Naive thymus-derived CD4-positive, alpha-beta T cell (primary cell): Measurements from ENCODE around the gene UBXN6. TPM values are rescaled to one million over a fixed set of nuclear protein-coding genes. Genes with fewer than 3 reads are reported as not detected.

ENCODE experiments used
- ATAC-seq: fragments of 150-1000 bp; cut with Tn5 transposase; 2 replicates; pipeline ENCODE4 v1.10.0; 2021; ENCODE audit warnings: mild to moderate bottlenecking, moderate library complexity
- CTCF ChIA-PET: fragments of 350-600 bp; sonication (Branson Sonifier 250); formaldehyde crosslinking; loops from one replicate; lab custom pipeline; 2021; ENCODE audit warnings: antibody characterized with exemption; lab: Charles Lee
- POLR2A ChIA-PET: fragments of 350-600 bp; sonication (Branson Sonifier 250); formaldehyde crosslinking; loops from one replicate; lab custom pipeline; 2021; ENCODE audit warnings: antibody characterized with exemption, inconsistent platforms; lab: Charles Lee
- DNase-seq, 9 donors: peaks; one replicate each; pipeline versions ENCODE4 v3.0.0 to v3.0.0-alpha.2; 2020 to 2022; ENCODE audit warnings: mixed read lengths in 1 of 9
- H3K27ac ChIP-seq: one replicate; pipeline ENCODE4 v1.7.0; 2013; ENCODE audit warnings: mild to moderate bottlenecking, low read depth, low read length, moderate library complexity
- H3K27me3 ChIP-seq, 2 donors: one replicate each; pipeline ENCODE4 v1.7.0; 2013; ENCODE audit warnings: low read length in 2 of 2, mild to moderate bottlenecking in 2 of 2, moderate library complexity in 2 of 2; ENCODE audit not compliant: control insufficient read depth in 2 of 2, insufficient read depth in 2 of 2
- H3K36me3 ChIP-seq, 3 experiments: 1 replicate in 2 of 3; 2 replicates in 1 of 3; pipeline ENCODE4 v1.7.0; 2013; ENCODE audit warnings: low read length in 3 of 3, mild to moderate bottlenecking in 3 of 3, moderate library complexity in 1 of 3; ENCODE audit not compliant: insufficient read depth in 3 of 3, control insufficient read depth in 2 of 3
- H3K4me1 ChIP-seq, 2 donors: one replicate each; pipeline ENCODE4 v1.7.0; 2013; ENCODE audit warnings: low read length in 2 of 2, mild to moderate bottlenecking in 2 of 2, moderate library complexity in 1 of 2; ENCODE audit not compliant: control insufficient read depth in 2 of 2, insufficient read depth in 2 of 2
- H3K4me3 ChIP-seq: 2 replicates; pipeline ENCODE4 v1.7.0; 2013; ENCODE audit warnings: mild to moderate bottlenecking, low read length
- H3K9me3 ChIP-seq, 3 experiments: 1 replicate in 2 of 3; 2 replicates in 1 of 3; pipeline ENCODE4 v1.7.0; 2013; ENCODE audit warnings: low read length in 3 of 3; ENCODE audit not compliant: control insufficient read depth in 2 of 3
- H3K27ac Mint-ChIP-seq, 9 donors: one replicate each; pipeline ENCODE4 v1.8.0; 2020 to 2022; ENCODE audit warnings: mixed read lengths in 9 of 9, mild to moderate bottlenecking in 8 of 9, moderate library complexity in 5 of 9, inconsistent platforms in 2 of 9
- H3K27me3 Mint-ChIP-seq, 5 donors: one replicate each; pipeline ENCODE4 v1.8.0; 2021 to 2022; ENCODE audit warnings: mixed read lengths in 5 of 5, mild to moderate bottlenecking in 1 of 5
- H3K36me3 Mint-ChIP-seq, 5 donors: one replicate each; pipeline ENCODE4 v1.8.0; 2020 to 2022; ENCODE audit warnings: mixed read lengths in 5 of 5, mild to moderate bottlenecking in 3 of 5, inconsistent platforms in 1 of 5
- H3K4me1 Mint-ChIP-seq, 7 donors: one replicate each; pipeline ENCODE4 v1.8.0; 2020 to 2022; ENCODE audit warnings: mixed read lengths in 7 of 7, mild to moderate bottlenecking in 3 of 7, inconsistent platforms in 1 of 7
- H3K4me3 Mint-ChIP-seq, 10 donors: one replicate each; pipeline ENCODE4 v1.8.0; 2020 to 2022; ENCODE audit warnings: mild to moderate bottlenecking in 10 of 10, mixed read lengths in 10 of 10, moderate library complexity in 6 of 10, inconsistent platforms in 2 of 10
- H3K9me3 Mint-ChIP-seq, 11 donors: one replicate each; pipeline ENCODE4 v1.8.0; 2020 to 2022; ENCODE audit warnings: mixed read lengths in 11 of 11, mild to moderate bottlenecking in 4 of 11, inconsistent platforms in 1 of 11, moderate library complexity in 1 of 11
- intact Hi-C, 2 donors: fragments of 100-400 bp; cut with micrococcal nuclease; formaldehyde crosslinking; loops; one replicate each; pipeline ENCODE4 v1.15.1; 2023
- polyA plus RNA-seq, 2 donors: library from polyadenylated mRNA; unstranded; fragments of 300-500 nt; fragmentation: Illumina TruSeq; gene quantifications; one replicate each; pipeline ENCODE4 v1.2.3, GENCODE V29; 2021
- total RNA-seq, 6 experiments: library from RNA in 5 of 6; stranded (reverse) in 5 of 6; gene quantifications; 1 replicate in 5 of 6; 2 replicates in 1 of 6; pipeline ENCODE4 v1.2.3 and lab custom pipeline; 2021 to 2026

UBXN6 gene
- total and polyA plus RNA-seq, 7 experiments from 2014 or later, result 5.4 to 68.6 (median 50.3) TPM

DNA sequence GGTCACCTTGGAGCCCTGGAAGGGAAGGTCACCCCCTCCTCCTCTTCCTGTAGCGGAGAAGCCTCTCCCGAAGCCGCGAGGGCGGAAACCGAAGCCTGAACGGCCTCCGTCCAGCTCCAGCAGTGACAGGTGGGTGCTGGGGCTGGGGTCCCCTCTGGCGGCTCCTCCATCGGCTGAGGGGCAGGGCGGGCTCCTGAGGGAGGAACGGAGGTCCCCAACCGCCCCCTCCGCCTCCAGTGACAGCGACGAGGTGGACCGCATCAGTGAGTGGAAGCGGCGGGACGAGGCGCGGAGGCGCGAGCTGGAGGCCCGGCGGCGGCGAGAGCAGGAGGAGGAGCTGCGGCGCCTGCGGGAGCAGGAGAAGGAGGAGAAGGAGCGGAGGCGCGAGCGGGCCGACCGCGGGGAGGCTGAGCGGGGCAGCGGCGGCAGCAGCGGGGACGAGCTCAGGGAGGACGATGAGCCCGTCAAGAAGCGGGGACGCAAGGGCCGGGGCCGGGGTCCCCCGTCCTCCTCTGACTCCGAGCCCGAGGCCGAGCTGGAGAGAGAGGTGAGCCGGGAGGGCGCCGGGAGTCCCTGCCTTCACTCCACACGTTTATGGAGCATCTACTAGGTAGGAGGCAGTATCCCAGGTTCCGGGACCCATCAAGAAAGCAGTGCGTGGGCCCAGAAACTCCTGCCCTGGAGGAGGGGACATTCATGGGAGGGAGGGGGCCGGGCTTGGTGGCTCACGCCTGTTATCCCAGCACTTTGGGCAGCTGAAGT lies 36.5 kb upstream of the UBXN6 start:
- POLR2A ChIA-PET, result no interaction called here
- H3K27ac ChIP-seq, result no peak overlapping the region
- intact Hi-C loops, result no loop called here
- DNase-seq, result no peak
- no peak for ATAC-seq
- Mint-ChIP-seq H3K27me3 (no peaks in the 10 kb centered on the region), H3K9me3 (no peaks in the 10 kb centered on the region), H3K36me3 (peaks cover 0 to 14% (median 4%) of the 10 kb centered on the region in 5 donors), H3K27ac (no peak overlapping the region), H3K4me3 (no peak overlapping the region), H3K4me1 (no peaks in the 10 kb centered on the region)
- no peak overlapping the region for H3K4me3 ChIP-seq
- no peaks in the 10 kb centered on the region for H3K9me3 ChIP-seq
- CTCF ChIA-PET, result no interaction called here
- no peaks in the 10 kb centered on the region for H3K4me1 ChIP-seq
- peaks cover 0 to 74% (median 9%) of the 10 kb centered on the region in 3 experiments for H3K36me3 ChIP-seq
- H3K27me3 ChIP-seq, result no peaks in the 10 kb centered on the region

DNA sequence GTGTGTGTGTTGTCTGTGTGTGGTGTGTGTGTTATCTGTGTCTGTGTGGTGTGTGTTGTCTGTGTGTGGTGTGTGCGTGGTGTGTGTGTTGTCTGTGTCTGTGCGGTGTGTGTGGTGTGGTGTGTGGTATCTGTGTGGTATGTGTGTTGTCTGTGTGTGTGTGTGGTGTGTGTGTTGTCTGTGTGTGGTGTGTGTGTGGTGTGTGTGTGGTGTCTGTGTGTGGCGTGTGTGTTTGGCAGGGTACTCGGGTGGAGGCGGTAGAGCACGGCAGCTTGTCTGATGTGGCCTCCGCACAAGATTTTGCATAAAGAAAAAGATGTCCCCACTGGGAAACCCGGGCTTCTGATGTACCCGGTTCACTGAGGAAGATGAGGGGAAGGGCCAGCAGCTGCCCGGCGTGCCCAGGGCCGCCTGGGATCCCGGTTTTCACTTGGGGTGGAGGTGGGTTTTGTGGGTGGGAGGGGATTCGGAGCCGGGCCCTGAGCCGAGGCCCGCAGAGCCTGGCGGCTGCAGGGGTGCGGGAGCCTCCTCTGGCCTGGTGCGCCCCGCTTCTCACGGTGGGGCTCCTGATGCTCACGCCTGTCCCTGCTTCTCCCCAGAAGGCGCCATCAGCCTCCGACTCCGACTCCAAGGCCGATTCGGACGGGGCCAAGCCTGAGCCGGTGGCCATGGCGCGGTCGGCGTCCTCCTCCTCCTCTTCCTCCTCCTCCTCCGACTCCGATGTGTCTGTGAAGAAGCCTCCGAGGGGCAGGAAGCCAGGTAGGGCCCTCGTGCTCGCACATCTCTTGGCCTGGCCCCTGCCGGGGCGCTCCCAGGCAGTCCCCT lies 35.7 kb upstream of the UBXN6 start:
- ChIA-PET POLR2A (no interaction called here), CTCF (no interaction called here)
- no peak for ATAC-seq
- Mint-ChIP-seq H3K27ac (no peak overlapping the region), H3K4me1 (no peaks in the 10 kb centered on the region), H3K27me3 (no peaks in the 10 kb centered on the region), H3K4me3 (no peak overlapping the region), H3K36me3 (peaks cover 0 to 15% (median 4%) of the 10 kb centered on the region in 5 donors), H3K9me3 (no peaks in the 10 kb centered on the region)
- DNase-seq, result no peak
- Histone ChIP-seq H3K27ac (no peak overlapping the region), H3K4me3 (no peak overlapping the region), H3K4me1 (no peaks in the 10 kb centered on the region), H3K27me3 (no peaks in the 10 kb centered on the region), H3K36me3 (peaks cover 0 to 77% (median 5%) of the 10 kb centered on the region in 3 experiments), H3K9me3 (no peaks in the 10 kb centered on the region)
- intact Hi-C loops, result no loop called here

DNA sequence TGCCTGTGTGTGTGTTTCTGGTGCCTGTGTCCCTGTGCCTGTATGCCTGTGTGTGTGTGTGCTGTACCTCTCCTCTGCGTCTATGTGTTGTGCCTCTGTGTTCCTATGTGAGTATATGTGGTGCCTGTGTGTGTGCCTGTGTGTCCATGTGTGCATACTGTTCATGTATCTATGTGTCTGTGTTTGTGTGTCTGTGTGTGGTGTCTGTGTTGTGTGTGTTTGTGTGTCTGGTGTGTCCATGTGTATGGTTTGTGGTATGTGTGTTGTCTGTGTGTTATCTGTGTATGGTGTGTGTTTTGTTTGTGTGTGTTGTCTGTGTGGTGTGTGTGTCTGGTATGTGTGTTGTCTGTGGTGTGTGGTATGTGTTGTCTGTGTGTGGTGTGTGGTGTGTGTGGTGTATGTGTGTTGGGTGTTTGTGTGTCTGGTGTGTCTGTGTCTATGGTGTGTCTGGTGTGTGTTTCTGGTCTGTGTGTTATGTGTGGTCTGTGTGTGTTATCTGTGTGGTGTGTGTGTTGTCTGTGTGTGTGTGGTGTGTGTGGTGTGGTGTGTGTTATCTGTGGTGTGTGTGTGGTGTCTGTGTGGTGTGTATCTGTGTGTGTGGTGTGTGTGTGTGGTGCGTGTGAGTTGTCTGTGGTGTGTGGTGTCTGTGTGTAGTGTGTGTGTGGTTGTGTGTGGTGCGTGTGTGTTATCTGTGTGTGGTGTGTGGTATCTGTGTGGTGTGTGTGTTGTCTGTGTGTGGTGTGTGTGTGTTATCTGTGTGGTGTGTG lies 34.9 kb upstream of the UBXN6 start:
- H3K27ac ChIP-seq, result no peak overlapping the region
- Mint-ChIP-seq H3K9me3 (no peaks in the 10 kb centered on the region), H3K4me1 (no peaks in the 10 kb centered on the region), H3K27ac (no peak overlapping the region), H3K36me3 (peaks cover 0 to 16% (median 5%) of the 10 kb centered on the region in 5 donors), H3K27me3 (no peaks in the 10 kb centered on the region), H3K4me3 (no peak overlapping the region)
- H3K9me3 ChIP-seq, result no peaks in the 10 kb centered on the region
- CTCF ChIA-PET, result no interaction called here
- ATAC-seq (no peak), DNase-seq (no peak)
- intact Hi-C loops, result no loop called here
- H3K36me3 ChIP-seq, result peaks cover 0 to 71% (median 0%) of the 10 kb centered on the region in 3 experiments
- no peaks in the 10 kb centered on the region for H3K4me1 ChIP-seq
- H3K4me3 ChIP-seq, result no peak overlapping the region
- POLR2A ChIA-PET, result no interaction called here
- no peaks in the 10 kb centered on the region for H3K27me3 ChIP-seq

DNA sequence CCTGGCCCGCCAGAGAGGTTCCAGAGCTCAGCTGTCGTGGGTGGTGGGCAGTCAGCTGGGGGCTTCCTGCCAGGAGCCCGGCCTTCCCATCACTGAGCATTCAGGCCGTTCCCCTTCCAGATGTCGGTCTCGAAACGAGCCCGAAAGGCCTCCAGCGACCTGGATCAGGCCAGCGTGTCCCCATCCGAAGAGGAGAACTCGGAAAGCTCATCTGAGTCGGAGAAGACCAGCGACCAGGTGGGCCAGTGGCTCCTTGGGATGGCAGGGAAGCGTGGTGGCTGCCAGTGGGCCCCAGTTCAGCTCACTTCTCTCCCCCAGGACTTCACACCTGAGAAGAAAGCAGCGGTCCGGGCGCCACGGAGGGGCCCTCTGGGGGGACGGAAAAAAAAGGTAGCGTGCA lies 33.9 kb upstream of the UBXN6 start:
- peaks cover 0 to 20% (median 9%) of the 10 kb centered on the region in 5 donors for H3K36me3 Mint-ChIP-seq
- H3K27me3 ChIP-seq, result no peaks in the 10 kb centered on the region
- no peaks in the 10 kb centered on the region for H3K4me1 Mint-ChIP-seq
- H3K27ac Mint-ChIP-seq, result no peak overlapping the region
- intact Hi-C loops, result no loop called here
- no peaks in the 10 kb centered on the region for H3K27me3 Mint-ChIP-seq
- CTCF ChIA-PET, result no interaction called here
- no peaks in the 10 kb centered on the region for H3K4me1 ChIP-seq
- no peak overlapping the region for H3K4me3 ChIP-seq
- POLR2A ChIA-PET, result no interaction called here
- DNase-seq (no peak), ATAC-seq (no peak)
- no peaks in the 10 kb centered on the region for H3K9me3 ChIP-seq
- no peak overlapping the region for H3K4me3 Mint-ChIP-seq
- H3K9me3 Mint-ChIP-seq, result no peaks in the 10 kb centered on the region
- H3K27ac ChIP-seq, result no peak overlapping the region
- peaks cover 0 to 68% (median 0%) of the 10 kb centered on the region in 3 experiments for H3K36me3 ChIP-seq

DNA sequence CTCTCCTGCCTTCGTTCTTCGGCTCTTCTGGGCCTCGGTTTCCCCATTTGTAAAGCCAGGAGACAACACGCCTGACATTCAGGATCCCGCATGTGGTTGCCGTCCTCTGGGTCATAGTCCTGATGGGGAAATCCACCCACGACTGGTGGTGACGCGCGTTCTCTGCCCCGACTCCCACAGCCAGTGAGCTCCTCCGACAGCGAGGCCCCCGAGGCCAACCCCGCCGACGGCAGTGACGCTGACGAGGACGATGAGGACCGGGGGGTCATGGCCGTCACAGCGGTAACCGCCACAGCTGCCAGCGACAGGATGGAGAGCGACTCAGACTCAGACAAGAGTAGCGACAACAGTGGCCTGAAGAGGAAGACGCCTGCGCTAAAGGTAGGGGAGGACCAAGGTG lies 30.9 kb upstream of the UBXN6 start:
- no peaks in the 10 kb centered on the region for H3K9me3 Mint-ChIP-seq
- Histone ChIP-seq H3K9me3 (no peaks in the 10 kb centered on the region), H3K27me3 (no peaks in the 10 kb centered on the region), H3K4me1 (no peaks in the 10 kb centered on the region), H3K36me3 (peaks cover 0 to 47% (median 0%) of the 10 kb centered on the region in 3 experiments), H3K27ac (no peak overlapping the region), H3K4me3 (no peak overlapping the region)
- no peaks in the 10 kb centered on the region for H3K27me3 Mint-ChIP-seq
- ATAC-seq, result no peak
- intact Hi-C loops, result no loop called here
- no peak overlapping the region for H3K4me3 Mint-ChIP-seq
- ChIA-PET CTCF (no interaction called here), POLR2A (no interaction called here)
- DNase-seq, result no peak
- no peak overlapping the region for H3K27ac Mint-ChIP-seq
- H3K4me1 Mint-ChIP-seq, result peaks cover 0 to 3% (median 0%) of the 10 kb centered on the region in 7 donors
- H3K36me3 Mint-ChIP-seq, result peaks cover 0 to 26% (median 12%) of the 10 kb centered on the region in 5 donors

DNA sequence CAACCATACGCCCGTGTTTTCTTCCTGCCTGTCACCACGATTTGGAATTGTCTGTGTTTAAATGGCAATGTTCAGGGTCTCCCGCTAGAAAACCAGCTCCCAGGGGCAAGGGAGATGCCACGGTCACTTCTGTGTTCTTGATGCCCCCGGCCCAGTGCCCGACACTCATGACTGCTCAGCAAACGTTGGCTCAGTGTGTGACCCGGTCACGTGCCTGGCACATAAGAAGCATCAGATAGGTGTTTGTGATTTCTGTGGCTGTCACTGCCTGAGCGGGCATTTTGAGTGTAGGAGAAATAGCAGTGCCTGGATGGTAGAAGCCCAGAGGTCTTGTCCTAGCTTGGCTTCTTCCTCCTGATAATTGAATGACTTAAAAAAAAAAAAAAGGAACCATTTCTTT lies 30.0 kb upstream of the UBXN6 start:
- no peak overlapping the region for H3K4me3 Mint-ChIP-seq
- no peak overlapping the region for H3K4me3 ChIP-seq
- H3K27ac ChIP-seq, result no peak overlapping the region
- ChIA-PET POLR2A (no interaction called here), CTCF (no interaction called here)
- H3K27me3 Mint-ChIP-seq, result no peaks in the 10 kb centered on the region
- no peaks in the 10 kb centered on the region for H3K4me1 ChIP-seq
- no peak for ATAC-seq
- H3K27ac Mint-ChIP-seq, result peak overlapping the region in 1 of 9 donors; percentile 1
- intact Hi-C loops, result no loop called here
- no peaks in the 10 kb centered on the region for H3K9me3 Mint-ChIP-seq
- H3K27me3 ChIP-seq, result no peaks in the 10 kb centered on the region
- no peaks in the 10 kb centered on the region for H3K9me3 ChIP-seq
- DNase-seq, result no peak
- peaks cover 0 to 3% (median 0%) of the 10 kb centered on the region in 7 donors for H3K4me1 Mint-ChIP-seq
- H3K36me3 Mint-ChIP-seq, result peaks cover 0 to 29% (median 12%) of the 10 kb centered on the region in 5 donors
- peaks cover 0 to 44% (median 0%) of the 10 kb centered on the region in 3 experiments for H3K36me3 ChIP-seq
